T47D (cell line): ENCODE data around the gene KIF7.
A peak's percentile ranks its signal among the peaks of the same experiment; 100 is the strongest.

Experiments
- DNase-seq, 2 experiments: peaks; one replicate each; pipeline versions ENCODE4 v3.0.0 to v3.0.0-alpha.2; 2011 to 2012; ENCODE audit warnings: low read depth in 1 of 2, low spot score in 1 of 2
- JUND ChIP-seq: IDR thresholded peaks from 2 replicates; pipeline ENCODE4 v1.6.1; 2012; ENCODE audit warnings: low read depth
- in situ Hi-C: cut with HindIII; loops from 2 replicates; pipeline ENCODE4 v1.10.0; 2016; ENCODE audit warnings: low sequenced_read_pairs, low pct_unique_long_range_greater_than_20kb

The KIF7 gene

GRCh38 chr15:89649013-89649625, 6.1 kb downstream of the KIF7 start:
- in situ Hi-C loops = no loop called here
- no peak for TF ChIP-seq JUND
- no peak for DNase-seq

- no peak for TF ChIP-seq JUND
- no peak for DNase-seq
- in situ Hi-C loops = no loop called here
These were observed 6.9 kb downstream of the KIF7 start for GRCh38 chr15:89648106-89649012.

- no peak for TF ChIP-seq JUND
- in situ Hi-C loops = no loop called here
- peak; percentile 72 to 98 for DNase-seq
These were observed 7.9 kb downstream of the KIF7 start for GRCh38 chr15:89647191-89647851.

- in situ Hi-C loops = no loop called here
- DNase-seq = no peak
- no peak for TF ChIP-seq JUND
These were observed 8.7 kb downstream of the KIF7 start for GRCh38 chr15:89646416-89647141.

- no peak for TF ChIP-seq JUND
- in situ Hi-C loops = no loop called here
These were observed 9.6 kb downstream of the KIF7 start for GRCh38 chr15:89645680-89646079.

GRCh38 chr15:89642106-89642505, 13.2 kb downstream of the KIF7 start:
- no peak for TF ChIP-seq JUND
- in situ Hi-C loops = no loop called here
- no peak for DNase-seq

More at GRCh38 chr15:89645680-89646079, 9.6 kb downstream of the KIF7 start:
- no peak for DNase-seq

- no peak for DNase-seq
- no peak for TF ChIP-seq JUND
- in situ Hi-C loops = no loop called here
These were observed 14.2 kb downstream of the KIF7 start for GRCh38 chr15:89641053-89641452.

GRCh38 chr15:89640245-89640644, 15.0 kb downstream of the KIF7 start:
- in situ Hi-C loops = no loop called here
- TF ChIP-seq JUND = no peak

GRCh38 chr15:89633585-89633984, 21.7 kb downstream of the KIF7 start:
- no peak for DNase-seq
- no peak for TF ChIP-seq JUND
- in situ Hi-C loops = no loop called here

More at GRCh38 chr15:89640245-89640644, 15.0 kb downstream of the KIF7 start:
- no peak for DNase-seq

- peak in 1 of 2 experiments; percentile 4 for DNase-seq
These were observed 22.5 kb downstream of the KIF7 start for GRCh38 chr15:89632563-89633430.

GRCh38 chr15:89631902-89632264, 23.4 kb downstream of the KIF7 start:
- DNase-seq = no peak
- in situ Hi-C loops = no loop called here
- no peak for TF ChIP-seq JUND

More at GRCh38 chr15:89632563-89633430, 22.5 kb downstream of the KIF7 start:
- TF ChIP-seq JUND = no peak
- in situ Hi-C loops = no loop called here
